K562 (cell line): Measurements from ENCODE around the gene CYB5D1. TPM values are rescaled to one million over a fixed set of nuclear protein-coding genes. Genes with fewer than 3 reads are reported as not detected.

ENCODE experiments used
- FOXJ3 ChIP-seq: sonication (generic); formaldehyde crosslinking; IDR thresholded peaks from 2 replicates; pipeline ENCODE4 v1.4.0; 2020; ENCODE audit warnings: mild to moderate bottlenecking, missing genetic modification reagents
- GABPB2 ChIP-seq: fragments of 250-450 bp; sonication (Bioruptor Pico); conservative IDR thresholded peaks from 2 replicates; pipeline ENCODE4 v1.5.1; 2021; ENCODE audit warnings: mild to moderate bottlenecking
- L3MBTL2 ChIP-seq: fragments of 450-650 bp; IDR thresholded peaks from 2 replicates; pipeline ENCODE4 v1.6.1; 2016; ENCODE audit warnings: mild to moderate bottlenecking, moderate library complexity
- MAFF ChIP-seq: IDR thresholded peaks from 2 replicates; pipeline ENCODE4 v1.6.1; 2012; ENCODE audit warnings: low read length, improper control_type of control experiment
- MBD2 ChIP-seq: sonication (generic); IDR thresholded peaks from 2 replicates; pipeline ENCODE4 v1.6.1; 2016; ENCODE audit warnings: low read depth, borderline replicate concordance
- MXI1 ChIP-seq: IDR thresholded peaks from 2 replicates; pipeline ENCODE4 v1.6.1; 2011; ENCODE audit warnings: low read depth, mild to moderate bottlenecking, improper control_type of control experiment, low read length
- PRMT5 ChIP-seq: sonication (generic); formaldehyde crosslinking; IDR thresholded peaks from 2 replicates; pipeline ENCODE4 v1.5.0; 2020; ENCODE audit warnings: missing genetic modification reagents
- SOX6 ChIP-seq: fragments of 450-650 bp; IDR thresholded peaks from 2 replicates; pipeline ENCODE4 v1.6.1; 2014; ENCODE audit warnings: mild to moderate bottlenecking
- SP1 ChIP-seq: sonication (generic); formaldehyde crosslinking; IDR thresholded peaks from 2 replicates; pipeline ENCODE4 v1.8.1; 2022; ENCODE audit warnings: mild to moderate bottlenecking, missing genetic modification reagents
- SRSF9 ChIP-seq: fragments of 200-400 bp; formaldehyde crosslinking; IDR thresholded peaks from 2 replicates; pipeline ENCODE4 v1.6.1; 2017; ENCODE audit warnings: low read depth, low read length, borderline replicate concordance
- ZNF282 ChIP-seq: sonication (generic); formaldehyde crosslinking; IDR thresholded peaks from 2 replicates; pipeline ENCODE4 v1.8.1; 2023; ENCODE audit warnings: missing genetic modification reagents
- ZNF3 ChIP-seq: fragments of 250-450 bp; sonication (Bioruptor Pico); IDR thresholded peaks from 2 replicates; pipeline ENCODE4 v1.5.0; 2021; ENCODE audit warnings: mild to moderate bottlenecking, moderate library complexity
- ZNF354B ChIP-seq: fragments of 250-450 bp; sonication (Bioruptor Pico); IDR thresholded peaks from 2 replicates; pipeline ENCODE4 v1.4.0; 2020
- polyA plus RNA-seq, 8 experiments: library from polyadenylated mRNA; depleted of rRNA in 4 of 8; stranded (reverse) in 5 of 8; unstranded in 3 of 8; fragments of >200 nt; fragmentation: Nextera tagmentation in 2 of 8; fragmentation: Illumina TruSeq in 1 of 8; extraction: Ambion mirVana in 2 of 8; extraction: Trizol in 1 of 8; gene quantifications; 2 replicates each; pipeline versions ENCODE4 v1.2.1 to v1.2.3, GENCODE V29; 2011 to 2014; ENCODE audit warnings: inconsistent platforms in 1 of 8, missing spikeins in 1 of 8
- total RNA-seq, 7 experiments: library from RNA; depleted of rRNA in 6 of 7; stranded (reverse); fragments of >200 nt in 6 of 7; fragmentation: Illumina TruSeq in 2 of 7; extraction: Trizol in 2 of 7; gene quantifications; 2 replicates each; pipeline versions ENCODE4 v1.2.1 to v1.2.3, GENCODE V29; 2011 to 2021; ENCODE audit warnings: low replicate concordance in 1 of 7
- TF ChIP-seq, protein P1 (sequence below): fragments of 450-650 bp; IDR thresholded peaks from 2 replicates; pipeline ENCODE4 v1.6.1; 2017; ENCODE audit warnings: antibody characterized with exemption
- TF ChIP-seq, protein P2 (sequence below): fragments of 250-450 bp; sonication (Bioruptor Pico); IDR thresholded peaks from 2 replicates; pipeline ENCODE4 v1.9.0; 2021; ENCODE audit warnings: mild to moderate bottlenecking, inconsistent platforms
- TF ChIP-seq, protein P3 (sequence below): fragments of 250-450 bp; sonication (Bioruptor Pico); IDR thresholded peaks from 2 replicates; pipeline ENCODE4 v1.4.0; 2020; ENCODE audit warnings: borderline replicate concordance
- TF ChIP-seq, protein P4 (sequence below): sonication (generic); formaldehyde crosslinking; IDR thresholded peaks from 2 replicates; pipeline ENCODE4 v1.8.0; 2023; ENCODE audit warnings: mild to moderate bottlenecking, missing genetic modification reagents

CYB5D1 gene
- total and polyA plus RNA-seq, 9 of the 15 experiments (the other 6 are each of a cell fraction or from before 2014, with no cell fraction given) = 2.4 to 7.9 (median 5.7) TPM

DNA sequence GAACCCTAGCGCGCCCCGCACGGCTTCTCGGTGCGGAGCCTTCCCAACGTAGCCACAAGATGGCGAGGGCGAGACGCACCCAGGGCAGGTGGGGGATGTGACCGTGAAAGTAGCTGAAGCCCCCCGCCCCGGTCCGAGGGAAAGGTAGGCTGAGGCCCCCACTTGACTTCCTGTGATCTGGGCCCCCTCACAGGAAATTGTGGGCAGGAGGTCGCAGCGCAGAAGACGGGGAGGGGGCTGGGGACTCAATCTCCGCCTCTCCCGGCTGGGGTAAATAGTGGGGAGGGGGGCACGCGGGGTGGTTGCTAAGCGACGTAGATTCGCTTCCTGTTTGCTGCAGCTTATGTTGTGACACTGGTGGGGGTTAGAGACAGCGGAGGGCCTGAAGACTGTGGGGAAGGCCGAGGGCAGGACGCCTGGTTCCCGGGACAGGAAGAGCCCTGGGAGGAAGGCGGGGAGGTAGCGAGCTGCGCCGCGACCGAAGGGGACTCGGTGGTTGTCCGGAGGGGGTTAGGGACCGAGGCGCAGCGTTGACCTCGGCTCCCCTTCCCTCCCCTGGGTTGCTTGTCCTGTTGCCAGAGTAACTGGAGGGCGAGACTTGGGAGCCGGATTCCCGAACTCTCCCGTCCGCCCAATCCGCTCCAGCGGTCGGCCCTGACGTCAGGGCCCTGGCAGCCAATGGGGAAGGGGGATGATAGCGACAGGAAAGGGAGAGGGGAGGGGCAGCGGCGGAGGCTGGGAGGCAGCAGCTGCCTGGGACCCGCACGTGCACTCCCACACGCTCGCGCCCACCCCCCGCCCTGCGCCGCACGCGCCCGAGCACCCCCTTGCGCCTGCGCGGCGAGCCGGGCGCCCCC lies 22.6 kb upstream of the CYB5D1 start (continued):
- TF ChIP-seq SOX6 = peak; percentile 42; the same call in 1 of the 2 replicates
- peak; percentile 85 for TF ChIP-seq MXI1
- TF ChIP-seq ZNF282 (CRISPR knock-in tag) = 0 out of 2 replicates have a peak, but pooled peaks have one; percentile 12
- peak; percentile 38; the same call in 1 of the 2 replicates for TF ChIP-seq SP1
- TF ChIP-seq, protein P1, sequence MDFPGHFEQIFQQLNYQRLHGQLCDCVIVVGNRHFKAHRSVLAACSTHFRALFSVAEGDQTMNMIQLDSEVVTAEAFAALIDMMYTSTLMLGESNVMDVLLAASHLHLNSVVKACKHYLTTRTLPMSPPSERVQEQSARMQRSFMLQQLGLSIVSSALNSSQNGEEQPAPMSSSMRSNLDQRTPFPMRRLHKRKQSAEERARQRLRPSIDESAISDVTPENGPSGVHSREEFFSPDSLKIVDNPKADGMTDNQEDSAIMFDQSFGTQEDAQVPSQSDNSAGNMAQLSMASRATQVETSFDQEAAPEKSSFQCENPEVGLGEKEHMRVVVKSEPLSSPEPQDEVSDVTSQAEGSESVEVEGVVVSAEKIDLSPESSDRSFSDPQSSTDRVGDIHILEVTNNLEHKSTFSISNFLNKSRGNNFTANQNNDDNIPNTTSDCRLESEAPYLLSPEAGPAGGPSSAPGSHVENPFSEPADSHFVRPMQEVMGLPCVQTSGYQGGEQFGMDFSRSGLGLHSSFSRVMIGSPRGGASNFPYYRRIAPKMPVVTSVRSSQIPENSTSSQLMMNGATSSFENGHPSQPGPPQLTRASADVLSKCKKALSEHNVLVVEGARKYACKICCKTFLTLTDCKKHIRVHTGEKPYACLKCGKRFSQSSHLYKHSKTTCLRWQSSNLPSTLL = no peak
- peak; percentile 40; the same call in 1 of the 2 replicates for TF ChIP-seq FOXJ3 (CRISPR knock-in tag)
- TF ChIP-seq GABPB2 (CRISPR knock-in tag) = no peak
- no peak for TF ChIP-seq PRMT5 (CRISPR knock-in tag)
- TF ChIP-seq SRSF9 = no peak
- peak; percentile 36; the same call in 1 of the 2 replicates for TF ChIP-seq MBD2
- TF ChIP-seq, protein P2, sequence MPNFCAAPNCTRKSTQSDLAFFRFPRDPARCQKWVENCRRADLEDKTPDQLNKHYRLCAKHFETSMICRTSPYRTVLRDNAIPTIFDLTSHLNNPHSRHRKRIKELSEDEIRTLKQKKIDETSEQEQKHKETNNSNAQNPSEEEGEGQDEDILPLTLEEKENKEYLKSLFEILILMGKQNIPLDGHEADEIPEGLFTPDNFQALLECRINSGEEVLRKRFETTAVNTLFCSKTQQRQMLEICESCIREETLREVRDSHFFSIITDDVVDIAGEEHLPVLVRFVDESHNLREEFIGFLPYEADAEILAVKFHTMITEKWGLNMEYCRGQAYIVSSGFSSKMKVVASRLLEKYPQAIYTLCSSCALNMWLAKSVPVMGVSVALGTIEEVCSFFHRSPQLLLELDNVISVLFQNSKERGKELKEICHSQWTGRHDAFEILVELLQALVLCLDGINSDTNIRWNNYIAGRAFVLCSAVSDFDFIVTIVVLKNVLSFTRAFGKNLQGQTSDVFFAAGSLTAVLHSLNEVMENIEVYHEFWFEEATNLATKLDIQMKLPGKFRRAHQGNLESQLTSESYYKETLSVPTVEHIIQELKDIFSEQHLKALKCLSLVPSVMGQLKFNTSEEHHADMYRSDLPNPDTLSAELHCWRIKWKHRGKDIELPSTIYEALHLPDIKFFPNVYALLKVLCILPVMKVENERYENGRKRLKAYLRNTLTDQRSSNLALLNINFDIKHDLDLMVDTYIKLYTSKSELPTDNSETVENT (CRISPR knock-in tag) = no peak
- TF ChIP-seq ZNF3 (CRISPR knock-in tag) = no peak
- no peak for TF ChIP-seq MAFF
- TF ChIP-seq L3MBTL2 = peak; percentile 26; the same call in 1 of the 2 replicates
- no peak for TF ChIP-seq ZNF354B
- TF ChIP-seq, protein P3, sequence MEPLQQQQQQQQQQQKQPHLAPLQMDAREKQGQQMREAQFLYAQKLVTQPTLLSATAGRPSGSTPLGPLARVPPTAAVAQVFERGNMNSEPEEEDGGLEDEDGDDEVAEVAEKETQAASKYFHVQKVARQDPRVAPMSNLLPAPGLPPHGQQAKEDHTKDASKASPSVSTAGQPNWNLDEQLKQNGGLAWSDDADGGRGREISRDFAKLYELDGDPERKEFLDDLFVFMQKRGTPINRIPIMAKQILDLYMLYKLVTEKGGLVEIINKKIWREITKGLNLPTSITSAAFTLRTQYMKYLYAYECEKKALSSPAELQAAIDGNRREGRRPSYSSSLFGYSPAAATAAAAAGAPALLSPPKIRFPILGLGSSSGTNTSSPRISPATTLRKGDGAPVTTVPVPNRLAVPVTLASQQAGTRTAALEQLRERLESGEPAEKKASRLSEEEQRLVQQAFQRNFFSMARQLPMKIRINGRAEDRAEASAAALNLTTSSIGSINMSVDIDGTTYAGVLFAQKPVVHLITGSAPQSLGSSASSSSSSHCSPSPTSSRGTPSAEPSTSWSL (CRISPR knock-in tag) = no peak
- TF ChIP-seq, protein P4, sequence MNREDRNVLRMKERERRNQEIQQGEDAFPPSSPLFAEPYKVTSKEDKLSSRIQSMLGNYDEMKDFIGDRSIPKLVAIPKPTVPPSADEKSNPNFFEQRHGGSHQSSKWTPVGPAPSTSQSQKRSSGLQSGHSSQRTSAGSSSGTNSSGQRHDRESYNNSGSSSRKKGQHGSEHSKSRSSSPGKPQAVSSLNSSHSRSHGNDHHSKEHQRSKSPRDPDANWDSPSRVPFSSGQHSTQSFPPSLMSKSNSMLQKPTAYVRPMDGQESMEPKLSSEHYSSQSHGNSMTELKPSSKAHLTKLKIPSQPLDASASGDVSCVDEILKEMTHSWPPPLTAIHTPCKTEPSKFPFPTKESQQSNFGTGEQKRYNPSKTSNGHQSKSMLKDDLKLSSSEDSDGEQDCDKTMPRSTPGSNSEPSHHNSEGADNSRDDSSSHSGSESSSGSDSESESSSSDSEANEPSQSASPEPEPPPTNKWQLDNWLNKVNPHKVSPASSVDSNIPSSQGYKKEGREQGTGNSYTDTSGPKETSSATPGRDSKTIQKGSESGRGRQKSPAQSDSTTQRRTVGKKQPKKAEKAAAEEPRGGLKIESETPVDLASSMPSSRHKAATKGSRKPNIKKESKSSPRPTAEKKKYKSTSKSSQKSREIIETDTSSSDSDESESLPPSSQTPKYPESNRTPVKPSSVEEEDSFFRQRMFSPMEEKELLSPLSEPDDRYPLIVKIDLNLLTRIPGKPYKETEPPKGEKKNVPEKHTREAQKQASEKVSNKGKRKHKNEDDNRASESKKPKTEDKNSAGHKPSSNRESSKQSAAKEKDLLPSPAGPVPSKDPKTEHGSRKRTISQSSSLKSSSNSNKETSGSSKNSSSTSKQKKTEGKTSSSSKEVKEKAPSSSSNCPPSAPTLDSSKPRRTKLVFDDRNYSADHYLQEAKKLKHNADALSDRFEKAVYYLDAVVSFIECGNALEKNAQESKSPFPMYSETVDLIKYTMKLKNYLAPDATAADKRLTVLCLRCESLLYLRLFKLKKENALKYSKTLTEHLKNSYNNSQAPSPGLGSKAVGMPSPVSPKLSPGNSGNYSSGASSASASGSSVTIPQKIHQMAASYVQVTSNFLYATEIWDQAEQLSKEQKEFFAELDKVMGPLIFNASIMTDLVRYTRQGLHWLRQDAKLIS (CRISPR knock-in tag) = 0 out of 2 replicates have a peak, but pooled peaks have one; percentile 56
